ENCODE measurements around the gene TUBB.

- TF ChIP-seq MAX (IDR thresholded peaks at IDR 0.05) (no peak), CTCF (IDR thresholded peaks at IDR 0.05 in 2 of 3, conservative IDR thresholded peaks at IDR 0.05 in 1 of 3; ENCODE audit: borderline replicate concordance in 1 of 3, insufficient read depth in 1 of 3, low read depth in 2 of 3, low read length in 2 of 3) (peak in 2 of 3 experiments; percentile 91 to 94; a peak in 4 of 6 replicates), POLR2A (IDR thresholded peaks at IDR 0.05; ENCODE audit: borderline replicate concordance, extremely low read depth, insufficient read depth, insufficient read length) (no peak)
Measured at GRCh38 chr6:30722280-30723112, 2.3 kb downstream of the TUBB start.

All from HCT116 (cell line).